GM19238 (cell line): Measurements from ENCODE around the gene IL4I1.

Source experiments
- DNase-seq: peaks from one replicate; pipeline ENCODE4 v3.0.0; 2011; ENCODE audit warnings: low spot score; ENCODE audit not compliant: insufficient read length

IL4I1 gene

DNA sequence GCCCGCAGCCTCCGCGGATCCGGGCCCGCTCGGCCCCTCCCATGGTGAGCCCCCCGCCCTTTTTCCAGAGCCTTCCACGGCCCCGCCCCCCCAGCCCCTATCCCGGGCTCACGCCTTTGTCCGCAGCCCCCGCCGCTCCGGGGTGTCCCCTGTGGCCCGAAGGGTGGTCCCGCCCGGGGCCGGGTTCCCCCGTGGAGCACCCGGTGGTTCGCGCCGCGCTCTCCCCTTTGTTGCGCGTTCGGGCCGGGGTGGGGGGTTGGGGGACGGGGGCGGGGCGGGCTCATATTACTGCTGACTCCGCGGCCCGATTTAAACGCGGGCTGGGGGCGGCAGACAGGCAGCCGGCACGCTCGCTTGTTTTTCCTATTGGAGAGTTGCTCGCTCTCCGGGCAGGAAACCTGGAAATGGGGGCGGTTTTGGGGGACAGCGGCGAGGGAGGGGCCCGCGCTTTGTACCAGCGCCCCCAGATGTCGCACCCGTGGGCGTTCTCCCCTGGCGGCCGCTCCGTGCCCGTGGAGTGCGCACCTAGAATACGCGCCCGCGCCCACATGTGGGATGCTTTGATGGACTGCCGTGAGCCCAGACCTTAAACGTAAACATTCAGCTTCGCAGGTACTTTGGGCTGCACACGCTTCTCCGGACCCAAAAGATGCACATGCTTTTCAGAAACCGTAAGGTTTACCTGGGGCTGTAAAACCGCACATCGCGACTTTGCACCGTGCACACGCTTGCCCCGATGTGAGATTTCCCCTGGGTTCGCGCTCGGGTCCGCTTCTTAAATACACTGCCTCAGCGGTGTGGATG is 45.0 kb downstream of the IL4I1 start:
- DNase-seq, result peak; percentile 57

- DNase-seq, result peak; percentile 98
These were observed 46.0 kb downstream of the IL4I1 start, which contains the start of gene PTOV1 for GRCh38 chr19:49850487-49851342. TSS of gene PTOV1 (plus strand) at chr19:49851159.

DNA sequence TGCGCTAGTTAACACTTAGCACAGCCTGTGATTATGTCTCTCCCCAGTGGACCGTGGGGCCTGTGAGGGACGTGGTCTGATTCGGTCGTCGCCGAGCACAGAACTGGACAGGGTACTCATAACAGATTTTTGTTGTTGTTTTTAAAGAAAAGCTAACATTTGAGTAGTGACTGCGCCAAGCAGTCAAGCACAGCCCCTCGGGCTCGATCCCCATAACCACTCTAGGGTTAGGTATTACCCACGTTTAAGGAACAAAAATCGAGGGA is 46.5 kb downstream of the IL4I1 start:
- DNase-seq, result no peak

DNA sequence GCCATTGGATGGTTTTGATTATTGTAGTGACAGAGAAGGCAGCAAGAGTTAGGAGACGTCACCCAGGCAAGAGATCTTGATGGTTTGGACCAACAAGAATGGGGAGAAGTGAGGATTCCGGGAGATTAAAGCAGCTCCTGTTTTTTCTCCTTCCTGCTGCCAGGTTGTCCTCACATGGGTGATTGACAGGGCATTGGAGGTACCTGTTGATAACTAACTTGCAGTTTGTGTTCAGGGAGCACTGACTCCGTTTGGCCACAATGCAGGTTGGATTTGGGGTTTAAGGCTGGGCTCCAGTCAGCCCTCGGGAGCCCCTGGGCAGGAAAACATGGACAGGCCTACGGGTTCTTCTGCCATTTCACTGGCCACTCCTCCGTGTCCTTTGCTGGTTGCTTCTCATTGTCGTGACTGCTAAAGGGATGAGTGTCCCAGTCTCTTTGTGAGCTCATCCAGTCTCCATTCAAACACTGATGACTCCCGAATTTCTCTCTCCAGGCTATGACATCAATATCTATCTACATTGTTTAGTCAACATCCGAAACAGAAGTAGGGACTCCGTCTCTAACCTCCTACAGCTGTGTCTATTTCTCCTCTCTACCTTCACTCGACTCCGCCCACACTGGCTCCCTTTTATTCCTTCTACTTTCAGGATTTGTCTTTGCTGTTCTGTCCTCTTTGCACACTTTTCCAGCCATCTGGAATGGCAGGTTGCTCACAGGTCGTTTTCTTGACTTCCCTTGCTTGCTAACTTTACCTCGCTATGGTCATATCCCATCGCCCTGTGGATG is 47.1 kb downstream of the IL4I1 start:
- DNase-seq, result no peak

- no peak for DNase-seq
These were observed 47.7 kb downstream of the IL4I1 start for GRCh38 chr19:49848938-49849337.

GRCh38 chr19:49847731-49848696 is 48.7 kb downstream of the IL4I1 start:
- no peak for DNase-seq

- DNase-seq, result no peak
These were observed 50.3 kb downstream of the IL4I1 start for GRCh38 chr19:49846408-49846807.

GRCh38 chr19:49845414-49845813 is 51.3 kb downstream of the IL4I1 start:
- no peak for DNase-seq

GRCh38 chr19:49844138-49845095 is 52.3 kb downstream of the IL4I1 start:
- no peak for DNase-seq

DNA sequence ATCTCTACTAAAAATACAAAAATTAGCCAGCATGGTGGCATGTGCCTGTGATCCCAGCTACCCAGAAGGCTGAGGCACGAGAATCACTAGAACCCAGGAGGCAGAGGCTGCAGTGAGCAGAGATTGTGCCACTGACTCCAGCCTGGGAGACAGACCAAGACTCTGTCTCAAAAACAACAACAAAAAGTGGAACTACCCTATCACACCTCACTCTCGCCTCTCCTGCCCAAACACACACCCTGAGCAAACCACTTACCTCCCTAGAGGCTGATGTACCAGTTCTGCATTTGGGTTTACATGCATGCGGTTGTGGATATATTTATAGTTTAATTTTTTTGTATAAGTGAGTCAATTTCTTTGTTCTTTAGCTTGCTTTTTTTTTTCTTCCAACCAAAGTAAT is 53.4 kb downstream of the IL4I1 start:
- DNase-seq, result no peak

DNA sequence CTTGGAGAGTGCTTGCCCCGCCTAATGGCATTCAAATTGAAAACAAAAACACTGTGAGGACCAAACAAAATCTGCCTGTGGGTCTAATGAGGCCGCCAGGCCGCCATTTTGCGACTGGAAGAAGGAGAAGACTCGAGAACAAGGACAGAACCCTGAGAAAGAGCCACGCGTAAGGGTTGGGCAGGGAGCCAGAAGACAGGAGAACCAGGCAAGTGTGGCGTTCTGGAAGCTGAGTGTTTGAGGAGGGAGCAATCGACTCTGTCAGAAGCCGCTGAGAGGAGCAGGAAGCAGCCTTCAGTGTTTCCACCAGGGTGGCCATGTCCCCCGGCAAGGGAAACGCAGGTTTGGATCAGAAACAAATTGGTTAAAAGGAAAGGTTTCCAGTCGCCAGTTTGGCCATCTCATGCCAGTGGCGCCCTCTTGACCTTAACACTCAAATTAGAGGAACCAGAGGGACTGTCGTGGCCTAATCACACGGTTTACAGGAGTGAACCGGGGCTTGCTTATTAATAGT is 55.9 kb downstream of the IL4I1 start:
- no peak for DNase-seq

GRCh38 chr19:49840321-49840720 is 56.4 kb downstream of the IL4I1 start:
- DNase-seq, result no peak

DNA sequence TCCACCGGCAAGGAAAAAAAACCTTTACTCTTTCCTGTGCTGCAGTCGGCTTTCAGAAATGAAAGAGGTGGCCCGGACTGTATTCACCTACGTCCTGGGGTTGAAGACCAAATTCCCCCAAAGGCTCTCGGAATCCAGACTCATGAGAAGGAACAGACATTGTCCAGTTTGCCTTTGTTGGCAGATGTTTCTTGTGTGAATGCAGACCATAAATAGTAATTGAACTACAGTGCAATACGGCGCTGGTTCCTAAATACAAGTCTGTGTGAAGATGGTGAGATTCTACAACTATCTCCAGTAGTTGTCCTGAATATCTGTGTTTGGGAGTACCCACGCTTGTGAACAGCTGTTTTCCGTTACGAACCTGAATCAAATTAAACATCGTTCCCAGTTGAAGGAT is 57.0 kb downstream of the IL4I1 start:
- DNase-seq, result no peak
